Caco-2 (cell line): ENCODE data around the gene MAST4. TPM values are rescaled to one million over a fixed set of nuclear protein-coding genes. Genes with fewer than 3 reads are reported as not detected.

Experiments
- BruUV-seq: library from RNA; stranded (reverse); fragments of 400-500 nt; replicated peaks from 2 replicates; lab custom pipeline; 2021; lab: Mats Ljungman, UMichigan
- CTCF ChIA-PET: fragments of 300-600 bp; sonication (Branson Sonifier 250); formaldehyde crosslinking; loops from one replicate; lab custom pipeline; 2022; ENCODE audit warnings: antibody characterized with exemption; lab: Charles Lee
- POLR2A ChIA-PET: fragments of 300-600 bp; sonication (Branson Sonifier 250); formaldehyde crosslinking; loops from one replicate; lab custom pipeline; 2022; ENCODE audit warnings: antibody characterized with exemption; lab: Charles Lee
- DNase-seq, 2 experiments: peaks; one replicate each; pipeline versions ENCODE4 v3.0.0 to v3.0.0-alpha.2; 2020 to 2022
- H3K27me3 ChIP-seq: replicated peaks from 2 replicates; pipeline ENCODE4 v1.6.0; 2011; ENCODE audit warnings: low read length; ENCODE audit not compliant: control insufficient read depth, insufficient read depth
- H3K36me3 ChIP-seq: 2 replicates; pipeline ENCODE4 v1.5.1; 2011; ENCODE audit warnings: low read length; ENCODE audit not compliant: control insufficient read depth, insufficient read depth
- H3K4me1 ChIP-seq: fragments of 250-450 bp; sonication (Bioruptor Pico); 2 replicates; pipeline ENCODE4 v1.5.1; 2020; ENCODE audit warnings: mild to moderate bottlenecking
- H3K4me3 ChIP-seq: 2 replicates; pipeline ENCODE4 v1.5.1; 2011; ENCODE audit warnings: low read depth, mild to moderate bottlenecking, control low read depth, low read length
- H3K9me3 ChIP-seq: fragments of 250-450 bp; sonication (Bioruptor Pico); 2 replicates; pipeline ENCODE4 v1.5.1; 2020; ENCODE audit warnings: mild to moderate bottlenecking, moderate library complexity
- H3K27ac Mint-ChIP-seq: one replicate; pipeline ENCODE4 v1.8.0; 2022; ENCODE audit warnings: mixed read lengths; ENCODE audit not compliant: unreplicated experiment
- H3K27me3 Mint-ChIP-seq: one replicate; pipeline ENCODE4 v1.8.0; 2022; ENCODE audit warnings: mixed read lengths; ENCODE audit not compliant: insufficient read depth, unreplicated experiment
- H3K36me3 Mint-ChIP-seq: one replicate; pipeline ENCODE4 v1.8.0; 2022; ENCODE audit warnings: mild to moderate bottlenecking, mixed read lengths; ENCODE audit not compliant: insufficient read depth, unreplicated experiment
- H3K4me1 Mint-ChIP-seq: one replicate; pipeline ENCODE4 v1.8.0; 2022; ENCODE audit warnings: low read depth, mixed read lengths; ENCODE audit not compliant: unreplicated experiment
- H3K4me3 Mint-ChIP-seq: one replicate; pipeline ENCODE4 v1.8.0; 2022; ENCODE audit warnings: mild to moderate bottlenecking, moderate library complexity, mixed read lengths; ENCODE audit not compliant: unreplicated experiment
- H3K9me3 Mint-ChIP-seq: one replicate; pipeline ENCODE4 v1.8.0; 2022; ENCODE audit warnings: mixed read lengths; ENCODE audit not compliant: unreplicated experiment
- intact Hi-C: fragments of 100-400 bp; cut with micrococcal nuclease; formaldehyde crosslinking; loops from one replicate; pipeline ENCODE4 v1.10.0; 2022; ENCODE audit not compliant: unreplicated experiment
- total RNA-seq: library from RNA; stranded (reverse); gene quantifications from 2 replicates; pipeline ENCODE4 v1.2.3, GENCODE V29; 2022
- TF ChIP-seq, protein P1 (sequence below), 2 experiments: fragments of 200-600 bp in 1 of 2; IDR thresholded peaks; 1 replicate in 1 of 2; 2 replicates in 1 of 2; pipeline versions ENCODE4 v1.5.1 to v1.8.0; 2011 to 2022; ENCODE audit warnings: antibody characterized with exemption in 1 of 2, control low read depth in 1 of 2, inconsistent platforms in 1 of 2, low read depth in 1 of 2, low read length in 1 of 2, mild to moderate bottlenecking in 1 of 2, moderate library complexity in 1 of 2; ENCODE audit not compliant: insufficient read depth in 1 of 2, severe bottlenecking in 1 of 2, unreplicated experiment in 1 of 2

Gene MAST4
- total RNA-seq, 1 experiment from 2014 or later: 17.8 TPM

DNA sequence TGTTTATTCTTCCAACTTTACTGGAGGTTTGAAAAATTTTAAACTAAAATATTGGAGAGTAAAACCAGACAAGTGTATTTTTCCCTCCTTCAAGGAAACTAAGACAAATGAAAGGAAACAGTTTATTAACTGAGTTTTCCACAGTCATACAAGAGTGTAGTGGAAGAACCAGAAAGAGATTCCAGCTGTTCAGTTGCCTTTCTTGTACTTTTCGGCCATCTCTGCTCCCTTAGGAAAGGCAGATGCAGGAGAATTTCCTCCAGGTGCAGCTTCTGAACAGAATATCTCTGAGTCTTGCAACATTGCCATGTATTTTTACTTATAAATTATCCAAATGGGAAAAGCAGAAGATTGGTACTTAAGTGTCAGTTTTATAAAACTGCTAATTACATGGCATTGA lies 217.1 kb downstream of the MAST4 start:
- no peak for DNase-seq
- no peaks in the 10 kb centered on the region for H3K9me3 ChIP-seq
- no peak overlapping the region for H3K27ac Mint-ChIP-seq
- ChIA-PET POLR2A (no interaction called here), CTCF (no interaction called here)
- H3K4me1 ChIP-seq: no peaks in the 10 kb centered on the region; the same call in 1 of the 2 replicates
- H3K4me3 Mint-ChIP-seq: no peak overlapping the region
- H3K9me3 Mint-ChIP-seq: no peaks in the 10 kb centered on the region
- H3K36me3 ChIP-seq: no peaks in the 10 kb centered on the region
- TF ChIP-seq, protein P1, sequence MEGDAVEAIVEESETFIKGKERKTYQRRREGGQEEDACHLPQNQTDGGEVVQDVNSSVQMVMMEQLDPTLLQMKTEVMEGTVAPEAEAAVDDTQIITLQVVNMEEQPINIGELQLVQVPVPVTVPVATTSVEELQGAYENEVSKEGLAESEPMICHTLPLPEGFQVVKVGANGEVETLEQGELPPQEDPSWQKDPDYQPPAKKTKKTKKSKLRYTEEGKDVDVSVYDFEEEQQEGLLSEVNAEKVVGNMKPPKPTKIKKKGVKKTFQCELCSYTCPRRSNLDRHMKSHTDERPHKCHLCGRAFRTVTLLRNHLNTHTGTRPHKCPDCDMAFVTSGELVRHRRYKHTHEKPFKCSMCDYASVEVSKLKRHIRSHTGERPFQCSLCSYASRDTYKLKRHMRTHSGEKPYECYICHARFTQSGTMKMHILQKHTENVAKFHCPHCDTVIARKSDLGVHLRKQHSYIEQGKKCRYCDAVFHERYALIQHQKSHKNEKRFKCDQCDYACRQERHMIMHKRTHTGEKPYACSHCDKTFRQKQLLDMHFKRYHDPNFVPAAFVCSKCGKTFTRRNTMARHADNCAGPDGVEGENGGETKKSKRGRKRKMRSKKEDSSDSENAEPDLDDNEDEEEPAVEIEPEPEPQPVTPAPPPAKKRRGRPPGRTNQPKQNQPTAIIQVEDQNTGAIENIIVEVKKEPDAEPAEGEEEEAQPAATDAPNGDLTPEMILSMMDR (IDR thresholded peaks at IDR 0.05; ENCODE audit: insufficient read depth in 1 of 2, low read depth in 1 of 2, low read length in 1 of 2, severe bottlenecking in 1 of 2, unreplicated experiment in 1 of 2): no peak
- H3K36me3 Mint-ChIP-seq: no peaks in the 10 kb centered on the region
- no TSS peak for BruUV-seq
- H3K4me3 ChIP-seq: no peak overlapping the region
- no peaks in the 10 kb centered on the region for H3K27me3 ChIP-seq
- H3K27me3 Mint-ChIP-seq: peaks cover 26% of the 10 kb centered on the region
- intact Hi-C loops: no loop called here
- H3K4me1 Mint-ChIP-seq: peaks cover 7% of the 10 kb centered on the region

DNA sequence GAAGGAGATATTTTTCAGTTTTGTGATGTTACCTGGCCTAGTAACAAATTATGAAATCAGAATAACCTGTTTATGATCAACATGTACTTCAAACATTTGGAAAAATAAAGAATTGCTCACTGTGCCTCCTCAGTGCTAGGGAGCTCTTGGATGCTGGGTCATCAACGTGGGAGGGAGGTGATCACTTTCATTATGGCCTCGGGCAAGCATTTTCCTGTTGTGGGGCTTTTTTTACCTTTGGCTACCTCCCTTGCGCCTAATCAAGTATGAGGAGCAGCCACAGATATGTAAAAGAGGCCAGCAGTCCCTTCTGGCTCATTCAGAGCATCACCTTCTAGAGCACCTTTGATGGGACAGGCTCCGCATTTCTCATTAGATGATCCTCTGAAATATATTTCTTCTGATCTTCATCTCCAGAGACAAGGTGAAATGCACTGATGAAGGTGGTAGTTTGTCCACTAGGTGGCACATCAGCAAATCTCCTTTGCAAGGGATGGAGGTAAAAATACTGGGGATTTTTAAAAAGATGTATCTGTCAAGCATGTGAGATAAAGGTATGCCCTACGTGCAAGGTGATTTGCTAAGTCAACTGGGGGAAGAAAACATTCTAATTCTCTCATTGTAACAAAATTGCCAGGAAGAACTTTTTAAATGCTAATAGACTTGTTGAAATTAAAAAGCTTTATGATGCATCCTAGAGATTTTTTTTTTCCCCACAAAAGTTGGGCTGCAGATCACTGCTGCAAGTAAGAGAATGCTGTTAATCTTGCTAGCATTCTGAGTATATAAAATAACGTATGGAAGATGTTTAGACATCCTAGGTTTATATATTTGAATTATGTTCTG lies 218.2 kb downstream of the MAST4 start:
- H3K4me1 ChIP-seq: no peaks in the 10 kb centered on the region; the same call in 1 of the 2 replicates
- H3K27ac Mint-ChIP-seq: no peak overlapping the region
- H3K4me3 ChIP-seq: no peak overlapping the region
- H3K27me3 ChIP-seq: no peaks in the 10 kb centered on the region
- H3K9me3 ChIP-seq: no peaks in the 10 kb centered on the region
- TF ChIP-seq, protein P1 (IDR thresholded peaks at IDR 0.05; ENCODE audit: insufficient read depth in 1 of 2, low read depth in 1 of 2, low read length in 1 of 2, severe bottlenecking in 1 of 2, unreplicated experiment in 1 of 2): peak; percentile 61 to 84
- no peaks in the 10 kb centered on the region for H3K36me3 ChIP-seq
- H3K9me3 Mint-ChIP-seq: no peaks in the 10 kb centered on the region
- ChIA-PET POLR2A (no interaction called here), CTCF (interaction anchor here (0.8 to 1.1 kb wide), 3 partner anchors 336 to 452 kb away, joined by 3 to 5 read pairs (median 3); no protein-coding TSS in a partner anchor)
- H3K4me3 Mint-ChIP-seq: no peak overlapping the region
- peaks cover 7% of the 10 kb centered on the region for H3K4me1 Mint-ChIP-seq
- peaks cover 29% of the 10 kb centered on the region for H3K27me3 Mint-ChIP-seq
- no peaks in the 10 kb centered on the region for H3K36me3 Mint-ChIP-seq
- intact Hi-C loops: loop anchor here (1.0 kb wide), 3 partner anchors 50 to 395 kb away; no protein-coding TSS in a partner anchor
- BruUV-seq: no TSS peak
- peak in 1 of 2 experiments; percentile 57 for DNase-seq

DNA sequence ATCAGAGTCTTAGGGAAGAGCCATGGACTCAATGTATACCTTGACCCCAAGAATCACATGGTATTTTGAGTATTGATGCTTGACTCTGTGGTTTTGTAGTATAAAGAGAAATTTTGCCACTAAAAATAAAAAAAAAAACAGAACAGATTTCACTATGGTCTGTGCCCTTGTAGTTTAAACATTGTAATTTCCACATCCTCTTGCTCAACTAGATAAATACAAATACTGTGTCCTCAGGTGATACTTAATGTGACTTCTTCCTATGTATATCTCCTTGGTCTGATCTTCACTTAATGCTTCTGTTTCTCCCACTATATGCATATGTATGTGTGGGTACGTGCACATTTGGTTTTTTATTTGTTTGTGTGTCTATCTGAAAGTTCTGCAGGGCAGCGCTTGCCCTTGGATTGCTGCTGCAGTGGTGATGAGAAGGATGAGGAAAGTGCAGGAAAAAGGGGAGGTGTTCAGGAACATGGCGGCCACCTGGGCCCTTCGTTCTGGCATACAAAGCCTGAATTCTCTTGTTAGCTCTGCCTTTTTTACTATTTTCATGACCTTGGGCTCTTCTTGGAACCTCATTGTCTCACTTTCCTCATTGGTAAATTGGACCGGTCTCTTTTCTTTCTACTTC lies 222.2 kb downstream of the MAST4 start:
- no peaks in the 10 kb centered on the region for H3K9me3 Mint-ChIP-seq
- intact Hi-C loops: no loop called here
- no peaks in the 10 kb centered on the region for H3K9me3 ChIP-seq
- H3K36me3 Mint-ChIP-seq: no peaks in the 10 kb centered on the region
- ChIA-PET POLR2A (no interaction called here), CTCF (no interaction called here)
- BruUV-seq: no TSS peak
- peaks cover 7% of the 10 kb centered on the region for H3K4me1 Mint-ChIP-seq
- H3K27ac Mint-ChIP-seq: no peak overlapping the region
- peaks cover 28% of the 10 kb centered on the region for H3K27me3 Mint-ChIP-seq
- no peak for DNase-seq
- H3K4me3 ChIP-seq: no peak overlapping the region
- 0 out of 2 replicates have a peak, but pooled peaks cover 1% of the 10 kb centered on the region for H3K27me3 ChIP-seq
- no peaks in the 10 kb centered on the region for H3K36me3 ChIP-seq
- TF ChIP-seq, protein P1 (IDR thresholded peaks at IDR 0.05; ENCODE audit: insufficient read depth in 1 of 2, low read depth in 1 of 2, low read length in 1 of 2, severe bottlenecking in 1 of 2, unreplicated experiment in 1 of 2): no peak
- H3K4me1 ChIP-seq: no peaks in the 10 kb centered on the region; the same call in 1 of the 2 replicates
- no peak overlapping the region for H3K4me3 Mint-ChIP-seq
